ENCODE data around the gene MAP4K5.

DNA sequence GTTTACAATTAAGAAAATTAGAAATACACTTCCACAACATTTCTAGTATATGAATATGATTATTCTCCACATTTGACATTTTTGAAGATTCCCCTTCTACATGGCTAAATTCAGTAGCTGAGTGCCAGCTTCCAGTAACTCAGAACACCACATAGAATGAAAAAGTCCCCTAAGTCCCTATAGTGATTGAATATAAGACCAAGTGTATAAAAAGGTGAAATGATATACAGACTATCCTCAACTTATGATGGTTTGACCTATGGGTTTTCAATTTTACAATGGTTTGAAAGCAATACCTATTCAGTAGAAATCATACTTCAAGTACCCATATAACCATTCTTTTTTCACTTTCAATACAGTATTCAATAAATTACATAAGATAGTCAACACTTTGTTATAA, 43.4 kb upstream of the MAP4K5 start:
- no peak for TF ChIP-seq ATF3 (IDR thresholded peaks at IDR 0.05)
- TF ChIP-seq, protein P1, sequence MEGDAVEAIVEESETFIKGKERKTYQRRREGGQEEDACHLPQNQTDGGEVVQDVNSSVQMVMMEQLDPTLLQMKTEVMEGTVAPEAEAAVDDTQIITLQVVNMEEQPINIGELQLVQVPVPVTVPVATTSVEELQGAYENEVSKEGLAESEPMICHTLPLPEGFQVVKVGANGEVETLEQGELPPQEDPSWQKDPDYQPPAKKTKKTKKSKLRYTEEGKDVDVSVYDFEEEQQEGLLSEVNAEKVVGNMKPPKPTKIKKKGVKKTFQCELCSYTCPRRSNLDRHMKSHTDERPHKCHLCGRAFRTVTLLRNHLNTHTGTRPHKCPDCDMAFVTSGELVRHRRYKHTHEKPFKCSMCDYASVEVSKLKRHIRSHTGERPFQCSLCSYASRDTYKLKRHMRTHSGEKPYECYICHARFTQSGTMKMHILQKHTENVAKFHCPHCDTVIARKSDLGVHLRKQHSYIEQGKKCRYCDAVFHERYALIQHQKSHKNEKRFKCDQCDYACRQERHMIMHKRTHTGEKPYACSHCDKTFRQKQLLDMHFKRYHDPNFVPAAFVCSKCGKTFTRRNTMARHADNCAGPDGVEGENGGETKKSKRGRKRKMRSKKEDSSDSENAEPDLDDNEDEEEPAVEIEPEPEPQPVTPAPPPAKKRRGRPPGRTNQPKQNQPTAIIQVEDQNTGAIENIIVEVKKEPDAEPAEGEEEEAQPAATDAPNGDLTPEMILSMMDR (IDR thresholded peaks at IDR 0.05 in 2 of 3, conservative IDR thresholded peaks at IDR 0.05 in 1 of 3; ENCODE audit: borderline replicate concordance in 1 of 3, insufficient read depth in 1 of 3, low read depth in 2 of 3, low read length in 2 of 3) = no peak
- no peak for TF ChIP-seq ZBTB33 (IDR thresholded peaks at IDR 0.05; ENCODE audit: extremely low read depth, insufficient replicate concordance, low read length)
- no peak for TF ChIP-seq EZH2 (IDR thresholded peaks at IDR 0.05)
